Measurements from ENCODE around the gene MRPS21.

MRPS21 gene

DNA sequence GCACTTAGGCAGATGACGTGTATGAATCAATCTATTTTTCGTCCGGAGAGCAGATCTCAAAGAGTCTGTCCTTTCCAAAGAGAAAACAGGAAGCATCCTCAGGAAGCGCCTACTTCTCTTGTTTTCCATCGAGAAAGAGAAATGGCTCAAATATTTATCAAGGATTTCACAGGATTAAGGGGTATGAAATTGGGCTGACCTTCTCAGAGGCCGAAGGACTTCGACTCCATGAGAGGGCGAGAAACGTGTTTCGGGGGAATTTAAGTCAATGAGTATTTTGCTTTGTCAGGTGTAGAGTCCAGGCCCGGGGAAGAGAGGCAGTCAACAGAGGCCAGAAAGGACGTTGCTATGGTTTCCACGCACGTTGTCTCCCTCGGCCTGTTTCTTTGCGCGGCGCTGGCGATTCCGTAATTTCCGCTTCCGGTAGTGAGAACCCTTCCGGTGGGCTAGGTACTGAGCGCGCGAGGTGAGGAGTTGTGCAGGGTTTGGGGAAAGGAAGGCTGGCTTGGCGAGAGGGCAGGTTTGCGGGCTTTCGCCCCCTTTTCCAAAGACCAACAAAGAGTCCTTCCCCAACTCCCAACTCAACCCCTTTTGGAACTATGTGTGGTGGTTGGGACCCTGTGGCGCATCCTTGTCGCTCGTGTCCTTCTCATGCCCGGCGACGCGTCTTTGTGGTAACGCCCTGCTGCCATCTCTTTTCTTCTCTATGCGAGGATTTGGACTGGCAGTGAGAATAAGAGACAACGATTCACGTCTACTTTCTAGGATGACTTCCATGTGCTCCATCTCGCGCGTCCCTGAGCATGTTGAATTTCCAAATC, at the start of gene MRPS21:
MRPS21 (plus strand) TSS at position 429 of the 821 bp plus-strand sequence. CDS start 506 bp downstream, outside the sequence.
- TF ChIP-seq EZH2 (IDR thresholded peaks at IDR 0.05): no peak
- TF ChIP-seq FOXP2 (optimal IDR thresholded peaks at IDR 0.05; ENCODE audit: control extremely low read depth, extremely low read length, insufficient read depth): no peak
- TF ChIP-seq POLR2AphosphoS5 (IDR thresholded peaks at IDR 0.05; ENCODE audit: borderline replicate concordance, low read depth, low read length): peak; percentile 88; the same call in 1 of the 2 replicates
- Histone ChIP-seq H3K9ac (ENCODE audit: insufficient read length) (peak within 1 kb of the TSS; percentile 82), H3K27ac (peak within 1 kb of the TSS; percentile 78), H3K9me3 (ENCODE audit: low read depth, low read length) (no peaks in the 10 kb centered on the region), H3K36me3 (ENCODE audit: insufficient read depth, low read length) (peaks cover 15% of the 10 kb centered on the region), H3K4me3 (peak within 1 kb of the TSS; percentile 79)
- no peak for DNase-seq (ENCODE audit: low read depth, low spot score)

DNA sequence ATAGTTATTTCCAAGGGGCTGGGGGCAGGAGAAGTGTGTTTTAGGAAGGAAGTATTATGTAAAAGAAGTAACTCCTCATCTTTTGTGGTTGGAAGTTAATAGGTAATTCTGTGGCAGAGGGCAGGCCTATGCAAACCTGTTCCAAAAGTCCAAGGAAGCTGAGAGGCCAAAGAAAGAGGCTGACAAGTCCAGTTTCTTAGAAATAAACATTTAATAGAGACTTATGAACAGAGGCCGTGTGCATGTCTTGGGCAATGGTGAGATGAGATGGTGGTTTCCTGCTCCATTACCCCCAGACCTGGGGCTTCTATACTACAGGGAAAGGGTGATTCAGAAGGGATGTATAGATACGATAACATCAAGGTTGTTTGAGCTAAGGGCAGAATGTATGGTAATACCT, 43.7 kb upstream of the MRPS21 start:
- no peak overlapping the region for H3K9ac ChIP-seq (ENCODE audit: insufficient read length)
- DNase-seq (ENCODE audit: low read depth, low spot score): no peak
- TF ChIP-seq EZH2 (IDR thresholded peaks at IDR 0.05) (no peak), POLR2AphosphoS5 (IDR thresholded peaks at IDR 0.05; ENCODE audit: borderline replicate concordance, low read depth, low read length) (no peak), FOXP2 (optimal IDR thresholded peaks at IDR 0.05; ENCODE audit: control extremely low read depth, extremely low read length, insufficient read depth) (no peak)

DNA sequence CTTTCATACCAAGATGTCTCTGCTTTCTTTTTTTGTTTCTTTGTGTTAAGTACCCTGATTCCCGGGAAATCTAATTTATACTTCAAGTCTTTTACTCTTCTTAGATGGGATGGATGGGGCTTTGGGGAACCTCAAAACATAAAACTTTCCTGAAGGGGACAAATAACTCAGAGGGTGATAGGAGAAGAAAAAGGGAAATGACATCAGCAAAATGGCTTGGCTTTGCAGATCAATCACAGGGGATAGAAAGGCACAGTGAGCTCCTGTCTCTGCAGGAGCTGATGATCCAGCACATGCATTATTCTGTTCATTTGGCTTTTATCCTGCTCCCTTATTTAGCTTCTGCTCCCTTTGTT, 37.5 kb upstream of the MRPS21 start:
- no peak for DNase-seq (ENCODE audit: low read depth, low spot score)
- Histone ChIP-seq H3K36me3 (ENCODE audit: insufficient read depth, low read length) (no peaks in the 10 kb centered on the region), H3K9me3 (ENCODE audit: low read depth, low read length) (no peaks in the 10 kb centered on the region), H3K4me3 (peak overlapping the region; percentile 74), H3K27ac (peak overlapping the region; percentile 78; the same call in 1 of the 2 replicates), H3K9ac (ENCODE audit: insufficient read length) (peak overlapping the region; percentile 66)
- TF ChIP-seq POLR2AphosphoS5 (IDR thresholded peaks at IDR 0.05; ENCODE audit: borderline replicate concordance, low read depth, low read length): no peak; the same call in 1 of the 2 replicates
- TF ChIP-seq EZH2 (IDR thresholded peaks at IDR 0.05): no peak
- no peak for TF ChIP-seq FOXP2 (optimal IDR thresholded peaks at IDR 0.05; ENCODE audit: control extremely low read depth, extremely low read length, insufficient read depth)

More for the DNA sequence above, 43.7 kb upstream of the MRPS21 start:
- H3K4me3 ChIP-seq: no peak overlapping the region
- H3K36me3 ChIP-seq (ENCODE audit: insufficient read depth, low read length): no peaks in the 10 kb centered on the region
- no peak overlapping the region for H3K27ac ChIP-seq
- no peaks in the 10 kb centered on the region for H3K9me3 ChIP-seq (ENCODE audit: low read depth, low read length)

DNA sequence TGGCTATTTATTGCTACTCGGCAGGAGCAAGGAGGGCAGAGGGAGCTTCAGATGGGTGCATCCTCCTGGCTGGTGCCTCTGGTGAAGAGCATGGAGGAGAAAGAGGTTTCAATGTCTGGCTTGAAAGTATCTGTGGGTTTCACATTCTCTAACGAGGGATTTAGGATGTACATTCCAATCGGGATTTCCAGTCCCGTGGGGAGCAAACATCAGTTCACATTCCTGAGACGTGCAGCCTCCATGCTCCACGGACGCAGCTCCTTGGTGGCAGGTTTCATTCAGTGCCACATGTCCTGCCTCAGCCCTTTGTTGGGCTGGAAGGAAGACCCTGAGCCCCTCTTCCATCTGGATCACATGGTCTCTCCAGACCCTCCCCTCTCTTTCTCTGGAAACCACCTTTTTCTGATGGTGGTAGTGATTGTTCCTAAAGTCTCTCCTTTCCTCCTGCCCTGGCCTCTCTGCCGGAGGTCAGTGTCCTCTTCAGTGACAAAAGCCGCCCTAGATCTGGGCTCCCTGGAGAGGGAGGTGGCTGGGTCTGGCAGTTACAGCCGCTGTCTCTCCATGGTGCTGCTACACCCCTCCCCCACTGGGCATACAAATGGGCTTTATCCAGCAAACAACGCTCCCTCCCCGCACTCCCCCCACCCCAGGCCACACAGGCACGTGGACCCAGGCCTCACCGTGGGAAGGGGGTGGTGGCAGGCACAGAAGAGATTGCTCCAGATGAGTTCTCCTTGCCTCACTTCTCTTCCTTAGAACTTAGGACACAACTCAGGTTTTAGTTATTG, 36.9 kb upstream of the MRPS21 start:
- Histone ChIP-seq H3K36me3 (ENCODE audit: insufficient read depth, low read length) (no peaks in the 10 kb centered on the region), H3K27ac (peak overlapping the region; percentile 78; the same call in 1 of the 2 replicates), H3K4me3 (peak overlapping the region; percentile 74), H3K9ac (ENCODE audit: insufficient read length) (peak overlapping the region; percentile 66), H3K9me3 (ENCODE audit: low read depth, low read length) (no peaks in the 10 kb centered on the region)
- TF ChIP-seq FOXP2 (optimal IDR thresholded peaks at IDR 0.05; ENCODE audit: control extremely low read depth, extremely low read length, insufficient read depth) (no peak), EZH2 (IDR thresholded peaks at IDR 0.05) (no peak), POLR2AphosphoS5 (IDR thresholded peaks at IDR 0.05; ENCODE audit: borderline replicate concordance, low read depth, low read length) (no peak)
- no peak for DNase-seq (ENCODE audit: low read depth, low spot score)

DNA sequence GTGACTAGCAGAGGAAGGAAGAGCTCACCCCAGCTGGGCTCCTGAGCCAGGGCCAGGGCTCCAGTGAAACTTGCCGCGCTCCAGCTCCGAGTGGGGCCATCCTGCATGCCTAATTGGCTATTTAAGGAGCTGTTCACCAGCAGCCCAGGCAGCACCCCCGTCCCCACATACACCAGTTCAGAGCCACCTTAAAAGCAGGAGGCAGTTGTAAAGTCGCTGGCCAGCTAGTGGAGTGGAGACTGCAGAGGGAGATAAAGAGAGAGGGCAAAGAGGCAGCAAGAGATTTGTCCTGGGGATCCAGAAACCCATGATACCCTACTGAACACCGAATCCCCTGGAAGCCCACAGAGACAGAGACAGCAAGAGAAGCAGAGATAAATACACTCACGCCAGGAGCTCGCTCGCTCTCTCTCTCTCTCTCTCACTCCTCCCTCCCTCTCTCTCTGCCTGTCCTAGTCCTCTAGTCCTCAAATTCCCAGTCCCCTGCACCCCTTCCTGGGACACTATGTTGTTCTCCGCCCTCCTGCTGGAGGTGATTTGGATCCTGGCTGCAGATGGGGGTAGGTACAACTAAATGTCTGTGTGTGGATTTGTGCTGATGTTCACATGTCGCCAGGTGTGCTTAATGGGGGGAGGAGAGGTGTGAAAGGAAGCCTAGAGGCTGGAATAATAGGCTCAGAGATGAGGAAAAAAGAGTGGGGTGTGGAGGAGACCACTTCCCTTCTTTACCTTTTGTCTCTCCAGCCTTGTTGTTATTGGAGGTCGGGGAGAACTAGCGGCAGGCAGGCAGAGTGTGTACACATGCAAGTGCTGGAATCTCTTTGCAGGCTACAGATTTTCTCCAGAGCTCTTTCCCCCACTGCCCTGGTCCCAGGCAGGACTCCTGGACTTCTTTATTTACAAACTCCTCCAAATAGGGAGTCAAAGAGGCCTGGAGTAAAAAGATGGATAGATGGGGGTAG, 35.8 kb upstream of the MRPS21 start, which contains the start of gene CA14:
CA14 (plus strand) TSS at position 151 of the 962 bp plus-strand sequence; CDS start at position 506, 355 bp downstream.
- DNase-seq (ENCODE audit: low read depth, low spot score): no peak
- Histone ChIP-seq H3K36me3 (ENCODE audit: insufficient read depth, low read length) (no peaks in the 10 kb centered on the region), H3K9ac (ENCODE audit: insufficient read length) (peak within 1 kb of the TSS; percentile 66), H3K27ac (peak within 1 kb of the TSS; percentile 78; the same call in 1 of the 2 replicates), H3K9me3 (ENCODE audit: low read depth, low read length) (no peaks in the 10 kb centered on the region), H3K4me3 (peak within 1 kb of the TSS; percentile 74)
- TF ChIP-seq POLR2AphosphoS5 (IDR thresholded peaks at IDR 0.05; ENCODE audit: borderline replicate concordance, low read depth, low read length): no peak
- no peak for TF ChIP-seq FOXP2 (optimal IDR thresholded peaks at IDR 0.05; ENCODE audit: control extremely low read depth, extremely low read length, insufficient read depth)
- no peak for TF ChIP-seq EZH2 (IDR thresholded peaks at IDR 0.05)

- Histone ChIP-seq H3K4me3 (no peak overlapping the region), H3K9ac (ENCODE audit: insufficient read length) (peak overlapping the region; percentile 1), H3K36me3 (ENCODE audit: insufficient read depth, low read length) (no peaks in the 10 kb centered on the region)
Observed at GRCh38 chr1:150259217-150259616, 34.4 kb upstream of the MRPS21 start.

More at GRCh38 chr1:150259217-150259616, 34.4 kb upstream of the MRPS21 start:
- TF ChIP-seq FOXP2 (optimal IDR thresholded peaks at IDR 0.05; ENCODE audit: control extremely low read depth, extremely low read length, insufficient read depth) (no peak), POLR2AphosphoS5 (IDR thresholded peaks at IDR 0.05; ENCODE audit: borderline replicate concordance, low read depth, low read length) (no peak), EZH2 (IDR thresholded peaks at IDR 0.05) (no peak)
- Histone ChIP-seq H3K9me3 (ENCODE audit: low read depth, low read length) (no peaks in the 10 kb centered on the region), H3K27ac (no peak overlapping the region)
- no peak for DNase-seq (ENCODE audit: low read depth, low spot score)

All from SK-N-MC (cell line).